ENCODE data around the gene SBF2. TPM values are rescaled to one million over a fixed set of nuclear protein-coding genes. Genes with fewer than 3 reads are reported as not detected.
"Not testable (repeated sequence)": the region's sequence is repeated elsewhere in the genome, so short reads cannot be mapped to it uniquely, and the experiment has no call there.

Gene SBF2
- total RNA-seq, 2 experiments from 2014 or later, result 14.2 to 15.2 TPM

- POLR2A ChIA-PET, result no interaction called here
- Histone ChIP-seq H3K27ac (ENCODE audit: low read depth in 1 of 2, low read length in 2 of 2) (no peak overlapping the region), H3K4me1 (ENCODE audit: insufficient read depth, low read length) (no peaks in the 10 kb centered on the region), H3K27me3 (ENCODE audit: control insufficient read depth in 1 of 2, insufficient read depth in 2 of 2, low read length in 2 of 2) (no peaks in the 10 kb centered on the region), H3K36me3 (ENCODE audit: insufficient read depth, low read length) (no peaks in the 10 kb centered on the region), H3K4me3 (ENCODE audit: low read length) (no peak overlapping the region), H3K9me3 (ENCODE audit: control insufficient read depth in 1 of 2, insufficient read depth in 1 of 2, low read length in 2 of 2) (peaks cover 0 to 4% of the 10 kb centered on the region in 2 experiments)
- CTCF ChIA-PET, result no interaction called here
- H3K36me3 Mint-ChIP-seq (ENCODE audit: low read depth), result peaks cover 29% of the 10 kb centered on the region
- no peaks in the 10 kb centered on the region for H3K9me3 Mint-ChIP-seq
- no peak overlapping the region for H3K27ac Mint-ChIP-seq
- no peak overlapping the region for H3K4me3 Mint-ChIP-seq
- no peak for TF ChIP-seq CTCF (IDR thresholded peaks at IDR 0.05)
- H3K27me3 Mint-ChIP-seq, result no peaks in the 10 kb centered on the region
- intact Hi-C loops (cut with DNase I, micrococcal nuclease), result no loop called here
- H3K4me1 Mint-ChIP-seq (ENCODE audit: low read depth), result no peaks in the 10 kb centered on the region
- no peak for ATAC-seq (ENCODE audit: poor library complexity)
- DNase-seq, result no peak
These were observed 301.7 kb downstream of the SBF2 start for GRCh38 chr11:9992306-9992705.

- Histone ChIP-seq H3K36me3 (ENCODE audit: insufficient read depth, low read length) (no peaks in the 10 kb centered on the region), H3K27ac (ENCODE audit: low read depth in 1 of 2, low read length in 2 of 2) (no peak overlapping the region), H3K4me3 (ENCODE audit: low read length) (no peak overlapping the region), H3K9me3 (ENCODE audit: control insufficient read depth in 1 of 2, insufficient read depth in 1 of 2, low read length in 2 of 2) (no peaks in the 10 kb centered on the region), H3K4me1 (ENCODE audit: insufficient read depth, low read length) (no peaks in the 10 kb centered on the region), H3K27me3 (ENCODE audit: control insufficient read depth in 1 of 2, insufficient read depth in 2 of 2, low read length in 2 of 2) (no peaks in the 10 kb centered on the region)
- intact Hi-C loops (cut with DNase I, micrococcal nuclease), result no loop called here
- TF ChIP-seq CTCF (IDR thresholded peaks at IDR 0.05), result no peak
- DNase-seq (no peak), ATAC-seq (ENCODE audit: poor library complexity) (no peak)
- CTCF ChIA-PET, result no interaction called here
- Mint-ChIP-seq H3K4me1 (ENCODE audit: low read depth) (no peaks in the 10 kb centered on the region), H3K9me3 (no peaks in the 10 kb centered on the region), H3K36me3 (ENCODE audit: low read depth) (peaks cover 48% of the 10 kb centered on the region), H3K27ac (no peak overlapping the region), H3K4me3 (no peak overlapping the region), H3K27me3 (no peaks in the 10 kb centered on the region)
- POLR2A ChIA-PET, result no interaction called here
These were observed 303.6 kb downstream of the SBF2 start for GRCh38 chr11:9990221-9990973.

GRCh38 chr11:9987303-9987702, 306.7 kb downstream of the SBF2 start:
- CTCF ChIA-PET; intact Hi-C loops (cut with DNase I, micrococcal nuclease); H3K4me1 ChIP-seq (ENCODE audit: insufficient read depth, low read length); H3K36me3 ChIP-seq (ENCODE audit: insufficient read depth, low read length); H3K27ac ChIP-seq (ENCODE audit: low read depth in 1 of 2, low read length in 2 of 2); H3K27ac Mint-ChIP-seq; H3K4me1 Mint-ChIP-seq (ENCODE audit: low read depth); ATAC-seq (ENCODE audit: poor library complexity); H3K4me3 Mint-ChIP-seq; H3K27me3 ChIP-seq (ENCODE audit: control insufficient read depth in 1 of 2, insufficient read depth in 2 of 2, low read length in 2 of 2); POLR2A ChIA-PET; H3K4me3 ChIP-seq (ENCODE audit: low read length); H3K9me3 ChIP-seq (ENCODE audit: control insufficient read depth in 1 of 2, insufficient read depth in 1 of 2, low read length in 2 of 2); H3K27me3 Mint-ChIP-seq; H3K9me3 Mint-ChIP-seq; DNase-seq: not testable (repeated sequence)
- H3K36me3 Mint-ChIP-seq (ENCODE audit: low read depth), result peaks cover 67% of the 10 kb centered on the region
